ENCODE results near the gene RLN3.
"Not testable (repeated sequence)": the region's sequence is repeated elsewhere in the genome, so short reads cannot be mapped to it uniquely, and the experiment has no call there.

The RLN3 gene

DNA sequence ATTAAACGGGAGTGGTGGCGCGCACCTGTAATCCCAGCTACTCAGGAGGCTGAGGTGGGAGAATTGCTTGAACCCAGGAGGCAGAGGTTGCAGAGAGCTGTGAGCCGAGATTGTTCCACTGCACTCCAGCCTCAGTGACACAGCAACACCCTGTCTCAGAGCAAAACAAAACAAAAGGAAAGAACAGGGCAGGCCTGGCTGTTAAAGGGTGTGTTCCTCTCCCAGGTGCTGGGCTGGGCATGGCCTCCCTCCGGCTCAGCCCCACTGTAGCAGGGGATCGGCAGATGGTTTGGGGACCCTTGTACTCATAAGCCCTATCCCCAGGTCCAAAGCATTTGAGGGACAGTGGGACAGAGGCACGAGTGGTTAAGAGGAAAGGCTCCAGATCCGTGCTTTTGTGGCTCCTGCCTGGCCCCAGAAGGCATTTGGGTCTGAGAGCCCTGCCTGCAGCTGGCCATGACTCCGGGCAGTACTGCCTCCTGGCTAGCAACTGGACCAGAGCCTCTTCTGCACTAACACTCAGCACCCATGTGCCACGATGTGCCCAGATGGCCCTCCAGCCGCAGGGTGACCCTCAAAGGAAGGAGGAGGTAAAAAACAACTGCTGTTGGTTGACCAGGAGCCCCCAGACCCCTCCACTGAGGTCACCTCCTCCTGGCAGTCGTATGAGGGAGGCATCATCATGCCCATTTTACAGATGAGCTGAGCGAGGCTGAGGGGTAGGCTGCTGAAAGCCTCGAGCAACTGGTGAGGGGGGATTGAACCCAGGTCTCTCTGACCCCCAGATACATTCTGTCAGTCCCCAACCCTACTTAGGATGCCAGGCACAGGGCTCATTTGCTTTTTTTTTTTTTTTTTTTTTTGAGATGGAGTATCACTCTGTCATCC is 31.8 kb upstream of the RLN3 start:
- no peak for DNase-seq

DNA sequence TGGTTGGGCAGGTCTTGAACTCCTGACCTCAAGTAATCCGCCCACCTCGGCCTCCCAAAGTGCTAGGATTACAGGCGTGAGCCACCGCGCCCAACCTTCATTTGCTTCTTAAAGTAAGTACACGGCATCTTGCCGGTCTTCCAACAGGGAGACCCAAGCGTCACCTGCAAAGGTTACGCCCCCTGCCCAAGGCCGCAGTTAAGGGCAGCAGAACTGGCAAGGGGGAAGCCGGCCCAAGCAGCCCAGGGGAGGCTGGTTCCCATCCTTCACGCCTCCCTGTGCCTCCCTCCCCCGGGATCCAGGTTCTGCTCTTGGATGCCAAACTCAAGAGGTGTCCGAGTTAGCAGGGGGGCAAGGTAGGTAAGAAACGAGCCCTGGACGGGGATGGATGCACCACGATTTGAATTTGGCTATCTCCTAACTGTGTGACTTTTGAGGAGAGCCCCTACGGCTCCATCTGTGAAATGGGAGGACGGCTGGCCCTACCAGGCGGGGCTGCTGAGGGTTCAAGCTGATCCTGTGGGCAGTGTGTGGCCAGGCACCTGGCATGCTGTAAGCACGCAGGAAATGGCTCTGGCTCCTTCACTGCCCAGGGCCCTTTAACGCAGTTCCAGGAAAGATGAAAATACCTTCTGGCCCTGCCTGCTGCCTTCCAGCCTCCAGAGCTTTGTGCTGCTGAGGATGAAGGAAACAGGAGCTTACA is 30.9 kb upstream of the RLN3 start:
- no peak for DNase-seq

DNA sequence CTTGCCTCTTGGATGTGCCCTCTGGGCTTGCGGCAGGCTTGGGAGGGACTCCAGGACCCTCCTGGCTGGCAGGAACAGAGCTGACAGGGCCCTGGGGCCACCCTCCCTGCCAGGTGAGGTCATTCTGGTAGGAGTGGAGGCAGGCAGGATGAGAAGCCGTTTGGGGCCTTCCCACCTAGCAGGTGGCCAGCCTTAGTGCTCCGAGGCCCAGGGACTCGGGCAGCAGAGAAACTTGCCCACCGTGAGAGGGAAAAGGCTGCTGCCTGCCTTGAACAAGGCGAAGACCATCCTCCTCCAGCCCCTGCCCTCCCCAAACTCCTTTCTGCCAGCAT is 30.4 kb upstream of the RLN3 start:
- DNase-seq: no peak

DNA sequence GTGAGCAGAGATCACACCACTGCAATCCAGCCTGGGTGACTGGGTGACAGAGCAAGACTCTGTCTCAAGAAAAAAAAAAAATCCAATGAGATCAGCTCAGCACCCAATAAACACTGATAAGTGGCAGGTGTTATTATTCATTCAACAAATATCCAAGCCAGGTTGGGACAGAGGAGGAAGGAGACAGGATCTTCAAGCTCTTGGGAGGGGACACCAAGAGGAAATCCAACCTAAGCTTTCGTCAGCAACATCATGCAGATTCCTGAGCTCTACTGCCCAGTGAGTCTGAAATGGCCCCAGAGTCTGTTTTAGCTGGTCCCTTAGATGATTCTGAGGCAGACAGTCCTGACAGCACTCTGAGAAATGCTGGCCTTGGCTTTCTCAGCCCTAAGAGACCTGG is 29.5 kb upstream of the RLN3 start:
- no peak for DNase-seq

DNA sequence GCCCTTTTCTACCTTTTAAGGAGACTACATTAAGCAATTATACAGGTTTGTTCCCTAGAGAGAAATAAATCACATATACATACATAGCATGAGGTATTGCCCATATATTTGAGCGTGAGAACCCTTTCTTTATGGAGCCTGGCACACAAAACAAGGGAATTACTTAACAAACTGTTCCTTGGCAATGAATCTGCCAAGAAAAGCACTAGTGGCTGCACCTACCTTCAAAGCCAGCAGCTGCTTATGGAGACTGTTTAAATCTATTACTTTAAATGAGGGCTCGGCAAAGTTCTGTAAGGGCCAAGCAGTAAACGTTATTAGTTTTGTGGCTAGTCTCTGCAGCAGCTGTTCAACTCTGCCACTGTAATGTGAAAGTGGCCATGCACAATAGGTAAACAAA is 28.9 kb upstream of the RLN3 start:
- no peak for DNase-seq

DNA sequence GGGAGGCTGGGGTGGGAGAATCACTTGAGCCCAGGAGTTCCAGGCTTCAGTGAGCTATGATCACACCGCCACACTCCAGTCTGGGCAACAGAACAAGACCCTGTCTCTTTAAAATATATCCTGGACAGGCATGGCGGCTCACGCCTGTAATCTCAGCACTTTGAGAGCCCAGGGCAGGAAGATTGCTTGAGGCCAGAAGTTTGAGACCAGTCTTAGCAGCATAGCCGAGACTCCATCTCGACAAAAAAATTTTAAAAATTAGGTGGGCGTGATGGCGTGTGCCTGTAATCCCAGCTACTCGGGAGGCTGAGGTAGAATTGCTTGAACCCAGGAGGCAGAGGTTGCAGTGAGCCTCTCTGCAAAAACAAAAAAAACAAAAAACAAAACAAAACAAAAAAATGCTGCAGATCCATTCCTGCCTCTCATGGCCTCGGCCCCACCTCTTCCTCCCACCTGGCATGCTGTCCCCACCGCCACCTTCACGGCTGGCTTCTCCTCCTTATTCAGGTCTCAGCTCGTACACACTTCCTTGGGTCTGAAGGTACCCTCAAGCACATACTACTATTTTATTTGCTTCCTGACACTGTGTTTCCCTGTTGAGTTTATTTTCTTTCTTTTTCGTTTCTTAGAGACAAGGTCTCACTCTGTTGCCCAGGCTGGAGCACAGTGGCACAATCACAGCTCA is 27.1 kb upstream of the RLN3 start:
- no peak for DNase-seq

DNA sequence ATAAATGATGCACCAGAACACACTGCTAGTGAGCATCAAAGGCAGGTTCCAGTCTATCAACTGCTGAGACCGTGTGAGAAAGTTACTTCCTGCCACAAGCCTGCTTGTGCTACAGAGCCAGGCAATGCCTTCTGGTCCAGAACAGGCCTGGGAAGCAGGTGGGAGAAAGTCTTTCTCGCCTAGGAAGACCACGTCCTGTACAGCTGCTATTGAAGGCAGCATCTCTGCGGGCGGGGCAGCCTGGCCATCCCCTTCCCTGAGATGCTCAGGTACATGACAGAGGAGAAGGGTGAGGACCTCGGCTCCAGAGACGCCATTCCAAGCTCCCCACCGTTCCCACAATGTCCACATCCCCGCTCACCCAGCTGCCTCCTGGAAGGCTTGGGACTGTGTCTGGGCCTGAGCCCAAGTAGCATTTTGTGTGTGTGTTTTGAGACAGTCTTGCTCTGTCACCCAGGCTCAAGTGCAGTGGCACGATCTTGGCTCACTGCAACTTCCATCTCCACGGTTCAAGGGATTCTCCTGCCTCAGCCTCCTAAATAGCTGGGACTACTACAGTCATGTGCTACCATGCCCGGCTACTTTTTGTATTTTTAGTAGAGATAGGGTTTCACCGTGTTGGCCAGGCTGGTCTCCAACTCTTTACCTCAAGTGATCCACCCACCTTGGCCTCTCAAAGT is 25.2 kb upstream of the RLN3 start:
- DNase-seq: no peak

DNA sequence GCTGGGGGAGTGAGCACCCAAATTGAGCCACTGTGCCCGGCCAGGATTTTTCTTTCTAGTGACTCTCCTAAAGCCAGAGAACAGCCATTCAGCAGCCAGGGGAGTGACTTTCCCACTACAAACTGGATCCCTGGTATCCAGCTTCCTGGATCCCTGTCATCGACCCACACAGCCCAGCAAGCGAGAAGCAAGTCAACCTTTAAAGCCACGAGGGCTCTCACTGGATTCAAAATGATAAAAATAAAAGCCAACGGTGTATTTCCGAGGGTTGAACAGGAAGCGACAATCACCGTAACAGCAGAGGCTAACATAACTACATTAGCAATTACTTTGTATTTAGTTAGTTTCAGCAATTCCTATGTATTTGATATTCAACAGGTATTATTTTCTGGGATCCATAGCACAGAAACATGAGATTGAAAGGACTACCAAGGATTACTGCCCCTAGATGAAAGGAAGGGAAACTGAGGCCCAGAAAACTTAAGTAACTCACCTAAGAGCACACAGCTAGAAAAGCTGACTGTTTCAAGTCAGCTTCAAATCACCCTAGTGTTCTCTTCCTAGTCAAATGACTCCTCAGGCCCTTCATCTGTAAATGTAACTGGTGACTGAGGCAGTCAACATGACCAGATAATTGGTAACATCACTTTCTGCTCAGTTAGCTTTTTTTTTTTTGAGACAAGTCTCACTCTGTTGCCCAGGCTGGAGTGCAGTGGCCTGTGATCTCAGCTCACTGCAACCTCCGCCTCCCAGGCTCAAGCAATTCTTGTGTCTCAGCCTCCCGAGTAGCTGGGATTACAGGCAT is 24.5 kb upstream of the RLN3 start:
- DNase-seq: no peak

DNA sequence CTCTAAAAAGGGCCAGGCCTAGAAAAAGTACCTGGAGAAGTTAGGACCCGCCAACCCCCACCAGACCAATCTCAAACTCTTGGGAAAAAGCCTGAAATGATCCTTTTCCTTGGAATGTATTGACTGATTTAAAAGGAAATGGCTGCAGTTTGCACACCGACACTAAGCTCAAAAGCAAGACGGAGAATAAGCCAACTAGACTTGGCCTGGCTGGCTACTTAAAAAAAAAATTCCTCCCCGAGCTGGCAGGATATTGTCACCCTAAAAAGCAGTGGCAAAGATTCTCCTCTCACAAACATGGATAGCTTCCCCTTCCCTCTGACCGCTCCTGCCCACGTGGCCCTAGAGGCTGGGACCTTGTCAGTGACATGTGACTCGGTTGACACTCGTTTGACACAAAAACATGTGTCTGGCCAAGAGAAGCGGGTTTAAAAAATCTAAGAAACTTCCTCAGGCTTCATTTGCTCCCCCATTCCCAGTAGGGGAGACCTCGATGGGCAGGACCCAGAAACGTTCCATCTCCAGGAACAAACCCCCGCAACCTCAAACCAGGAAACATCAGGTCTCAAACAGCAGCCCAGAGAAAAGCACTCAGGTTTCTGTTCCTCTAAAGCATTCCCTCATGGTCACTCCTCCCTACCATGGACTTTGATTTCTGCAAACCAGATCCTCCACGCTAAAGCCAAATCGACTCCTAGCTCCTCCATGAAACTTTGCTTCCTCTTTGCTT is 23.2 kb upstream of the RLN3 start:
- no peak for DNase-seq

DNA sequence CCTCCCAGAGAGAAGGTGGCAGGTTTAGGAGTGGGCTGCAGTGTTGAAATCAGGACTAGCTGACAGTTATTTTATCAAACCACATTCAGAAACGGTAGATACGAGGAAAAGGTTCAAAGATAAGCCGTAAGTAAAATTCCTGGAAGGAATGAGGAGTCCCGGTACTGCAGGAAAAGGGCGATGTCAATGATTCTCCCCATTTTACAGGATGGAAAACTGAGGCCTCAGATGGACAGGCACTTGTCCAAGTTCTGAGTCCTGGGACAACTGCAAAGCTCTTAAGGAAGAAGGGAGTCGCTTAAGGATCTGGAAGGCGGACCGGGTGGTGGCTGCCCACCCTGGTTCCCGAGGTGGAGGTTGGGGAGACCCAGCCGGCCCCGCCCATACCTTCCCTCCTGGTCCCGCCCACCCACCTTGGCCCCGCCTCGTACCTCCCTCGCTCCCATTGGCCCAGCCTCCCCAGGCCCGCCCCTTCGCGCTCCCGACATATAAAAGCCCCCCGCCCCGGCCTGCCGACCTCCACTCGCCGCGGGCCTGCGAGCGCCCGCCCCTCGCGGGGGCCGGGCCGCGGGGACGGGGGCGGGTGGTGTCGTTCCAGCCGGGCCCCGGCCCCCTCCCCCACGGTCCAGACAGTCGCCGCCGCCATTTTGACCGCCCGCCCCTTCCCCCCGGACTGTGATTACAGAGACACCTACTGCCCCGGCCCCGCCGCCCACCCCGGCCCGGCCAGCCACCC is 22.4 kb upstream of the RLN3 start:
- DNase-seq: peak; percentile 64

DNA sequence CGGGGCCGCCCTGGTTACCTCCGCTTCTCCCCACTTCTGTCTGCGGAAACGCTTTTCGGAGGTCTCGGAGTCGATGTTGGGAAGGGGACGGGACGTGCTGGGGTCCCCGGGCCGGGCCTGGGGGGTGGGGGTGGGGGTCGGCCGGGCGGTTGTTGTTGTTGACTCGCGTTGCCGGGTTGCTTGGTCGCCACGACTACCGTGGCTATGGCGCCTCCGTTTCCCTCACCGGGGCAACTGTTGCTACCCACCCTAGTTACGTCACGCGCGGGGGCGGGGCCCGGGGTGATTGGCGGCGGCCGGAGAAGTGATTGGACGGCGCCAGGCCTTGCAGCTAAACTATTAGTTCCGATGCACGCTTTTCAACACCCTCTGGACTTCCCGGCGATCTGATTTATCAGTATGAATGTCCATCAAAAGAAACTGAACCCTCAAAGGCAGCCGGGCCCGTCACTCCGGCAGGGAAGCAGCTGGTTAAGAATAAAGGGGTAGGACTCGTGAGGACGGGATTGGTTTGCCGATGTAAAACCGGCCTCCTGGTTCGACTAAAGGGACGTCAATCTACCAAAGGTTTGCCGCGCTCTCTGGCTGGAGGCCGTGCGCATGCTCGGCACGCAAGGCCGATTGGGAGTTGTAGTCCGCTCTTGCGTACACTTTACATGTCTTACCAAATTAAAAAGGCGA is 21.7 kb upstream of the RLN3 start, which contains the start of gene RFX1:
Gene RFX1, minus strand, starts transcription at position 236 of the 681 bp plus-strand sequence. CDS start 12,477 bp downstream, outside the sequence.
- peak; percentile 99 for DNase-seq

DNA sequence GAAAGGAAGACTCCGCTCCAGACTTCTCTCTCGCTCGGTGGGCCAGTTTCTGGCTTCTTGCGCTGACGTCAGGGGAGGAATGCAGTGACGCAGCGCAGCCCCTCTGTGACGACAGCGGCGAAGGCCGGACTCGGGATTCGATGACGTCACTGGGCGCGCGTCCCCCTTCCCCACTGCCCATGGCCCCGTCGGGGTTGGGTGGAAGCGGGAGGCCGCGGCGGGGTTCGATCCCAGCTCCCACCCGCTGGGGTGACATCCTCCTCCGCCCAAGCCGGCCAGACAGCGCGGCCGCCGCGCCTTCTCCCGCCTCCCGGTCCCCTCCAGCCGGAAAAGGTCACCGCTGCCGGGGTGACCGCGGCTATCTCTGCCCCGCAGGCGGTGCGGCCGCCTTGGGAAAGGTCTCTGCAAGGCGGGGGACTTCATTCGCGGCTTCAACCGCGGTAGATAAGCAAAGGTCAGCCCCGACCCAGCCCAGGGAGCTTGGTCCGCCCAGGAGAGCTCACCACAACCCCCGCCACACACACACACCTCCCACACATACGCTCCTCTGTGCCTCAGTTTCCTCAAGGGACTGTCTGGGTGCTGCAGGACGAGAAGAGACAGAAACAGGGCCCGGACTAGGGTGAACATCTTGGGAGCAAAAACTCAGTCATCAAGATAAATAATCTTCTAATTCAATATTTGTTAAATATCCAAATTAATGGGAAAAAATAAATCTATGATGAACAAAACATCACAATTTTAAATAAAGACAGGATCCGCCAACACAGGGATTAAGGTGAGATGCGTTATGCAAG is 21.0 kb upstream of the RLN3 start:
- DNase-seq: peak; percentile 90

DNA sequence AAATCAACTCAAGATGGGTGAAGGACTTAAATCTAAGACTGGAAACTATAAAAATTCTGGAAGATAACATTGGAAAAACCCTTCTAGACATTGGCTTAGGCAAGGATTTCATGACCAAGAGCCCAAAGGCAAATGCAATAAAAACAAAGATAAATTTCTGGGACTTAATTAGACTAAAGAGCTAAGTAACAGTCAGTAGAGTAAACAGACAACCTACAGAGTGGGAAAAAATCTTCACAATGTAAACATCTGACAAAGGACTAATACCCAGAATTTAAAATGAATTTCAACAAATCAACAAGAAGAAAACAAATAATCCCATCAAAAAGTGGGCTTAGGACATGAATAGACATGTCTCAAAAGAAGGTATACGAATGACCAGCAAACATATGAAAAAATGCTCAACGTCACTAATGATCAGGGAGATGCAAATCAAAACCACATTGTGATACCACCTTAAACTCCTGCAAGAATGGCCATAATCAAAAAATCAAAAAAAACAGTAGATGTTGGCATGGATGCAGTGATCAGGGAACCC is 15.5 kb upstream of the RLN3 start:
- DNase-seq: no peak

DNA sequence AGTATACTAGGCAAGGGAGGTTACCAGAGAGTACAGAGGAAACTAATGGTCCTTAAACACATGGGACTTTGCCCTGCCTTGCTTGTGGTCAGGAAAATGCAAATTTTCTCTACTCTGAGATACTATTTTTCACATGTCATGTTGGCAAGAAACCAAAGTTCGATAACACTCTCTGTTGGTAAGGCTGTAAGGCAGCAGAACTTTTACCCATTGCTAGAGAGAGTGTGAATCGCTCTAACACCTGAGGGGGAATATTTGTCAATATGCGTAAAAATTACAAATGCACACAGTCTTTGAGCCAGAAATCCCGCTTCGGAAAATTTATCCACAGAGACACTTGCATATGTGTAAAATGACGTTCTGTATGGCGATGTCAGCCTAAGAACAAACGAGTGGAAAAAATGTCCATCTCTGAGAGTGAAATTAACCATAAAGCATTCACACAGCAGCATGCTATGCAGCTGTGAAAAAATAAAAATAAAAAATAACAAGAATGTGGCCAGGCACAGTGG is 12.4 kb upstream of the RLN3 start:
- DNase-seq: no peak

DNA sequence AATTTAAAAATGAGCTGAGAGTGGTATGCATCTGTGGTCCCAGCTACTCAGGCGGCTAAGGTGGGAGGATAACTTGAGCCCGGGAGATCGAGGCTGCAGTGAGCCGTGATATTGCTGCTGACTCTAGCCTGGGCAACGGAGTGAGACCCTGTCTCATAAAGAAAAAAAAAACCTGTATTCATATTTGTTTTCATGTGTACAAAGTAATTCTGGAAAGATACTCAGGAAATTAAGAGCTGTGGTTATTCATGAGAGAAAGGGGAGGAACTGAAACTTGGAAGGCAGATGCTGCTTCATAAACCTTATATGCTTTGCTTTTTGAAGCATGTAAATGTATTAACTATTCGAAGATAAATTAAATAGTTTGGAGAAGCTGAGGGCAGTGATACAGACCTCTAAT is 8.8 kb upstream of the RLN3 start:
- DNase-seq: no peak

DNA sequence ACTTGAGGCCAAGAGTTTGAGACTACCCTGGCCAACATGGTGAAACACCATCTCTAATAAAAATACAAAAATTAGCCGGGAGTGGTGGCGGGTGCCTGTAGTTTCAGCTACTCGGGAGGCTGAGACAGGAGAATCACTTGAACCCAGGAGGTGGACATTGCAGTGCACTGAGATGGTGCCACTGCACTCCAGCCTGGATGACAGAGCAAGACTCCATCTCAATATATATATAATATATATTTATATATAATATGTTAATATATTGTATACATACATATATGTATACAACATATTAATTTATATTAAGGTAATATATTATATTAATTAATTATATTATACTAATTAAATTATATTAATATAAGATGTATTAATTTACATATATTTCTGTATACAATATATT is 8.2 kb upstream of the RLN3 start:
- not testable (repeated sequence) for DNase-seq

DNA sequence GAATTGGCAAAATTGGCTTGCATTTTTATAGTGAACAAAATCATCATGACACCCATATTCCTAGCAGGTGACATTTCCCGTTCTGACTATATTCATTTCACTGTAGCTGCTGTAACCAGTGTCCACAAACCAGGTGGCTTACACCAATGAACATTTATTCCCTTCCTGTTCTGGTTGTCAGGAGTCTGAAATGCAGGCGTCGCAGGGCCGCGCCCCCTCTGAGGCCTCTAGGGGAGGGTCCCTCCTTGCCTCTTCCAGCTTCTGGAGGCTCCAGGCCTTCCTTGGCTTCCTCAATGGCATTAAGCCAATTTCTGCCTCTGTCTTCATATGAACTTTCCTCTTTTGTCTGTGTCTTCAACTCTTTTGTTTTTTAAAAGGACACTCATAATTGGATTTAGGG is 6.5 kb upstream of the RLN3 start:
- DNase-seq: no peak

DNA sequence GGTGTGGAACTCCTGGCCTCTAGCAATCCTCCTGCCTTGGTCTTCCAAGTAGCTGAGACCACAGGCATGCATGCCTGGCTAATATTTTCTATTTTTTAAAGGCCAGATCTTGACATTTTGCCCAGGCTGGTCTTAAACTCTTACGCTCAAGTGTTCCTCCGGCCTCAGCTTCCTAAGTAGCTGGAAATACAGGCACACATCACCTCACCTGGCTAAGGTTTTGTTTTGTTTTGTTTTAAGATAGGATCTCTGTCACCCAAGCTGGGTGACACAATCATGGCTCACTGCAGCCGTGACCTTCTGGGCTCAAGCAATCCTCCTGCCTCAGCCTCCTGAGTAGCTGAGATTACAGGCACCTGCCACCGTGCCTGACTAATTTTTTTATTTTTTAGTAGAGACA is 5.5 kb upstream of the RLN3 start:
- no peak for DNase-seq

Data from amniotic stem cell (primary cell).